GM18907 (cell line): ENCODE results near the gene NAV2.
A peak's percentile ranks its signal among the peaks of the same experiment; 100 is the strongest.
"Not testable (repeated sequence)": the region's sequence is repeated elsewhere in the genome, so short reads cannot be mapped to it uniquely, and the experiment has no call there.

Source experiments
- ATAC-seq: cut with Tn5 transposase; IDR thresholded peaks from one replicate; pipeline ENCODE4 v1.9.1; 2021; ENCODE audit warnings: mild to moderate bottlenecking, moderate library complexity; ENCODE audit not compliant: unreplicated experiment

Gene NAV2

DNA sequence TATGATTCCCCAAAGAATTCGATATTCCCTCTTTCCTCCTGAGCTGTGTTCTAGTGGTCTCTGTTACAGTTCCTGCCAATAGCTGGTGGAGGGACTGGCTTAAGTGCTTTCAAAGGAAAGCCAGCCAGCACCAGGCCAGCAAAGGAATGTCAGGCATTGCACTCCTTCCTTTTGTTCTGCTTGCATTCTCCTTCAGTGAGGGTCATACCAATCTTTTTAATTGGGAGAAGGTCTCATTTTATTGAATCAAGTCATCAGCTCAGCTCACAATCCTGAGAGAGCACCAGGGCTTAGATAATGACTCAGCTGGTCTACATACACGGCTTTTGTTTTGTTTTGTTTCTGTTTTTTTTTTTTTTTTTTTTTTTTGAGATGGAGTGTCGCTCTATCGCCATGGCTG lies 222.9 kb downstream of the NAV2 start:
- ATAC-seq: no peak

GRCh38 chr11:19936461-19936860 lies 223.8 kb downstream of the NAV2 start:
- no peak for ATAC-seq

- ATAC-seq: peak; percentile 57
Observed at GRCh38 chr11:19938169-19938856, 225.7 kb downstream of the NAV2 start.

DNA sequence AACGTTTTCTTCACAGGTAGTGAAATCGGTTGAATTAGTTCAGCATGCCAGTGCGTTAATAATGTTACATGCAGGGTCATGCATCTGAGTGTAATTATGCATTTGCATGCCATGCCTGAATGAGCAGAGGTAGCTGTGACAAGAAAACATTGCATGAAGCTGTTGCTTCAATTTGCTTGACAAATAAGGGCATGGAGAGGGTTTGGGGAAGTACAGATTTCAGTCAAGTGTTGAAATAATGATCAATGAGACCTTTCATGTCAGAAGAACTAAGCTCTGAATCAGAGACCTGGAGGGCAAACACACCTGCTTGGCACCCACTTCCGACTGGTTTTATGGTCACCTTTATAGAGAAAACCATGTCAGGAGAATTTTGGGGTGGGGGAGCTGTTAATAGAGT lies 226.2 kb downstream of the NAV2 start:
- peak; percentile 75 for ATAC-seq

GRCh38 chr11:19939415-19939929 lies 226.8 kb downstream of the NAV2 start:
- peak; percentile 75 for ATAC-seq

DNA sequence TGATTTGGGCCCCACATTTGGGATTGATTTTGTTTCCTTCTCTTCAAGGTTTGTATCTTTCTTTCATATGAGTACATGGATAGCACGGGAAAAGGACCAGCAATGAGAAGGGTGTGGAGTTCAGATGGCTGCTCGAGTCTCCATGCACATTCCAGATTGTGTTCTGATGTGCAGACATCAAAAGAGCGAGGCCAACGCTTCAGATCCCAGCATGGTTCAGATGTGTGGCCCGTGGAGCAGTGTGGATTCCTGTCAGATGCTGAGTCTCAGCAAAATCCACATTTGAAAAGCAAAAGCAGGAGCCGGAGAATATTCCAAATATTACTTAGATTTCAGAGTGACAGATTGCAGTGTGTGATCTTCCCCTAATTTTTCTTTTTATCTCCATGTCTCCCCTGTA lies 228.2 kb downstream of the NAV2 start:
- no peak for ATAC-seq

GRCh38 chr11:19946681-19947080 lies 234.0 kb downstream of the NAV2 start:
- ATAC-seq: no peak

- ATAC-seq: no peak
Observed at GRCh38 chr11:19947537-19948114, 235.0 kb downstream of the NAV2 start.

DNA sequence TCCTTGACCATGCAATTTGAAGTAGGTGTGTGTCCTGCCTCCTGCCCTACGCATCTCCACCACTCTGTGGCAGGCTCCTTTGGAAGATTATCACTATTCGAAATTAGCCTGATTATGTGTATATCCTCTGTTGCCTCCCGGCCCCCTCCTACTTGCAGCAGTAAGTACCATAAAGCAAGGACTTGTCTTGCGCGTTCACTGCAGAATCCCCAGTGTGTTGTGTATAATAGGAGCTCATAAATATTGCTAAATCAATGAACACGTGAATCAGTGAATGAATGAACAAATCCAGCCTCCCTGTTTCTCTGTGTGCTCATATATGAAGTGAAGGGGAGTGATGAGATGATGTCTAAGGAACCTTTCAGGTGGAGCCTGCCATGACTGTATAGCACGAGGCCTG lies 237.0 kb downstream of the NAV2 start:
- no peak for ATAC-seq

DNA sequence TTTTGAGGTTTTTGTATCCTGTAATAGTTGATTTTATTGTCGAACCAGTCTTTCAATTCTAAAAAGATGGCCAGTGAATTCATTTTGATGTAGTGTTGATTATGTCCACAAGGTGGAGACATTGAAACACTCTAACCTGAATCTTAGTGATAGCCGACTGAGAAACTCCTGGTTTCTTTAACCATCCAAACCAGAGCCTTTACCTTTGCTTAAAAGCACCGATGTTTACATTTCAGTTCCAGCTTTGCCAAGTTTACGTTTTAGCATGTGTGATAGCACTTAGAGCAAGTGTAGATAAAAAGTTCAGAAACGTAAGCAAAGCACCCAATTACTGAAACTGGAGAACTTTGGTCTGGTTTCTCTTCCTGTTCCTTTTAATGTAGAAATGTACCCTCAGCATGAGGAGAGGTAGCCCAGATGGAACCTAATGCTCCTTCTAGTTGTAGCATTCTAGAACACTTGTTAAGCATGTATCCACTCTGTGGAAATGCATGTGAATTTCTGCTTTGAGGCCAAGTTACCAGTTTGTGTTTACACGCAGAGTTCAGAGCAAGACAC lies 239.0 kb downstream of the NAV2 start:
- ATAC-seq: peak; percentile 94

GRCh38 chr11:19952116-19952605 lies 239.5 kb downstream of the NAV2 start:
- no peak for ATAC-seq

- no peak for ATAC-seq
Observed at GRCh38 chr11:19952911-19953310, 240.3 kb downstream of the NAV2 start.

GRCh38 chr11:19953336-19953735 lies 240.7 kb downstream of the NAV2 start:
- ATAC-seq: no peak

DNA sequence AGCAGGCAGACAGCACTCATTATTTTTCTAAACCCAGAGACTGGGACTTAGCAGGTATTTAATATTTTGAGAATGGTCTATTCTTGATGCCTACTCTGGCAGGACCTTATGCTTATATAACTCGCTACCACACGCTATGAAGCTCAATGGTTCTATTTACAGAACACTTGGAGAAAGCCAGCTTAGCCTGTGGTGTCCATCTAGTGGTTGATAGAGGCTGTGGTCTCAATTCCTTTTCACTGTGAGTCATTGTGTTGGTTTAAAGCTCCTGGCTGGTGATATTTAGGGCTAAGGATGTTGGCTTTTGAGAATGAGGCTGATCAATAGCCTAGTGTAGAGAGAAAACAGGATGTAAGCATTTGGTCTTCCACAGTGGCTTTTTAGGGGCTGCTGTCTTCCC lies 241.3 kb downstream of the NAV2 start:
- ATAC-seq: no peak

GRCh38 chr11:19954899-19955298 lies 242.3 kb downstream of the NAV2 start:
- no peak for ATAC-seq

DNA sequence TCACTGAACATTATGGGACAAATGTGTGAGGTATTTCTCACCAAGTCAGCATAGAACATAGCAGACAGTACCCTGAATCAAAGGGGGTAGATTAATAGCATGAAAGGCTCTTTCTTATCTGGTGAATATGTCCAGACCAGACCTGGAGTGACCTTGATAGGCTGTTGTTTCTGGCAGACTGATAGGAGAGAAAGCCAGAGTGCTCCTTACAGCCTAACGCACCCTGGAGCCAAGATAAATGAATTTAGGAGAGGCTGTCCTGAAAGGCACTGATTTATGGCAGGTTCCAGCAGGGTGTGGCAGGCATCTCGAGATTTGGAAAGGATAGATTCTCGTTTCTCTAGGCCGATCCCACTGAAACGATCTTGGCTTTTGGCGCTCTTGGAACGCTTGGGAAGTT lies 243.0 kb downstream of the NAV2 start:
- ATAC-seq: no peak

GRCh38 chr11:19956228-19956627 lies 243.6 kb downstream of the NAV2 start:
- ATAC-seq: no peak

GRCh38 chr11:19957294-19957943 lies 244.8 kb downstream of the NAV2 start:
- no peak for ATAC-seq

- ATAC-seq: no peak
Observed at GRCh38 chr11:19958204-19958603, 245.6 kb downstream of the NAV2 start.

- no peak for ATAC-seq
Observed at GRCh38 chr11:19959210-19959609, 246.6 kb downstream of the NAV2 start.

- ATAC-seq: no peak
Observed at GRCh38 chr11:19959648-19960059, 247.0 kb downstream of the NAV2 start.

DNA sequence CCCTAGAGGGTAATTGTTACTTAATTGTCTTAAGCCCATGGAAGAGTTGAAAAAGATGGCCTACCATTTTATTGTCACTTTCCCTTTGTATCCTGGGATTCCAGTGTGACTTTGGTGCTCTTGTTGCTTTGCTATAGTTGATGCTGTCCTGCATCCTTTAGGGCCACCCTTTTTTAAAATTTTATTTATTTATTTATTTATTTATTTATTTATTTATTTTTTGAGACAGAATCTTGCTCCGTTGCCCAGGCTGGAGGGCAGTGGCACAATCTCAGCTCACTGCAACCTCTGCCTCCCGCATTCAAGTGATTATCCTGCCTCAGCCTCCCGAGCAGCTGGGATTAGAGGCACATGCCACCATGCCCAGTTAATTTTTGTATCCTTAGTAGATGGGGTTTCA lies 247.8 kb downstream of the NAV2 start:
- ATAC-seq: not testable (repeated sequence)
